OCI-LY1 (cell line): ENCODE data around the gene NACC2.

Experiments
- CTCF ChIP-seq: fragments of 200-600 bp; sonication (generic), shearing (Covaris generic); IDR thresholded peaks from 2 replicates; pipeline ENCODE4 v1.5.1; 2017; ENCODE audit warnings: mild to moderate bottlenecking, antibody characterized with exemption, low read length, moderate library complexity, mixed read lengths
- EZH2 ChIP-seq: fragments of 200-600 bp; sonication (generic), shearing (Covaris generic); IDR thresholded peaks from 2 replicates; pipeline ENCODE4 v1.8.0; 2017; ENCODE audit warnings: borderline replicate concordance, mixed run types, mild to moderate bottlenecking, antibody characterized with exemption, low read length, moderate library complexity, mixed read lengths

- TF ChIP-seq CTCF: no peak
- TF ChIP-seq EZH2: no peak
These were observed 24.2 kb upstream of the NACC2 start for GRCh38 chr9:136119061-136119882.
